WTC11 (cell line): ENCODE results near the gene TMEM120B.

Source experiments
- TF ChIP-seq, protein P1 (sequence below): fragments of 200-600 bp; IDR thresholded peaks from 2 replicates; pipeline ENCODE4 v1.8.0; 2022; ENCODE audit warnings: antibody characterized with exemption
- TF ChIP-seq, protein P2 (sequence below): sonication (generic); formaldehyde crosslinking; IDR thresholded peaks from 2 replicates; pipeline ENCODE4 v1.8.1; 2023; ENCODE audit warnings: mild to moderate bottlenecking, missing genetic modification reagents, moderate library complexity
- TF ChIP-seq, protein P3 (sequence below): fragments of 250-450 bp; sonication (Bioruptor Pico); IDR thresholded peaks from 2 replicates; pipeline ENCODE4 v1.9.0; 2021; ENCODE audit warnings: mild to moderate bottlenecking

DNA sequence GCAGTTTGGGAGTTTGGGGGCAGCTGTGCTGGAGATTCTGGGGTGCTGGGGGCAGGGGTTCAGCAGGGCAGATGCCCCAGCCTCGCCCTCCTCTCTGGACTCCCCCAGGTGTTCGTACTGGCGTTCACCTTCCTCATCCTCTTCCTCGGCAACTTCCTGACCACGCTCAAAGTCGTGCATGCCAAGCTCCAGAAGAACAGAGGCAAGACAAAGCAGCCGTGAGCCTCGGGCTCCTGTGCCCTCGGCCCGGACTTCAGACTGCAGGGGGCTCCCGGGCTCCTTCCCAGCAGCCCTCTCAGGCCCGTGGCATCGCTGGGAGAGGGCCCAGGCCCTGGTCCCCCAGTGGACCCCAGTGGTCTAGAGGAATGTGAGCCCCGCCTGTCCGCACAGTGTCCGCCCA lies 62.9 kb downstream of the TMEM120B start:
- TF ChIP-seq, protein P1, sequence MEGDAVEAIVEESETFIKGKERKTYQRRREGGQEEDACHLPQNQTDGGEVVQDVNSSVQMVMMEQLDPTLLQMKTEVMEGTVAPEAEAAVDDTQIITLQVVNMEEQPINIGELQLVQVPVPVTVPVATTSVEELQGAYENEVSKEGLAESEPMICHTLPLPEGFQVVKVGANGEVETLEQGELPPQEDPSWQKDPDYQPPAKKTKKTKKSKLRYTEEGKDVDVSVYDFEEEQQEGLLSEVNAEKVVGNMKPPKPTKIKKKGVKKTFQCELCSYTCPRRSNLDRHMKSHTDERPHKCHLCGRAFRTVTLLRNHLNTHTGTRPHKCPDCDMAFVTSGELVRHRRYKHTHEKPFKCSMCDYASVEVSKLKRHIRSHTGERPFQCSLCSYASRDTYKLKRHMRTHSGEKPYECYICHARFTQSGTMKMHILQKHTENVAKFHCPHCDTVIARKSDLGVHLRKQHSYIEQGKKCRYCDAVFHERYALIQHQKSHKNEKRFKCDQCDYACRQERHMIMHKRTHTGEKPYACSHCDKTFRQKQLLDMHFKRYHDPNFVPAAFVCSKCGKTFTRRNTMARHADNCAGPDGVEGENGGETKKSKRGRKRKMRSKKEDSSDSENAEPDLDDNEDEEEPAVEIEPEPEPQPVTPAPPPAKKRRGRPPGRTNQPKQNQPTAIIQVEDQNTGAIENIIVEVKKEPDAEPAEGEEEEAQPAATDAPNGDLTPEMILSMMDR, result no peak
- TF ChIP-seq, protein P2, sequence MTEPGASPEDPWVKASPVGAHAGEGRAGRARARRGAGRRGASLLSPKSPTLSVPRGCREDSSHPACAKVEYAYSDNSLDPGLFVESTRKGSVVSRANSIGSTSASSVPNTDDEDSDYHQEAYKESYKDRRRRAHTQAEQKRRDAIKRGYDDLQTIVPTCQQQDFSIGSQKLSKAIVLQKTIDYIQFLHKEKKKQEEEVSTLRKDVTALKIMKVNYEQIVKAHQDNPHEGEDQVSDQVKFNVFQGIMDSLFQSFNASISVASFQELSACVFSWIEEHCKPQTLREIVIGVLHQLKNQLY (CRISPR knock-in tag), result no peak
- TF ChIP-seq, protein P3, sequence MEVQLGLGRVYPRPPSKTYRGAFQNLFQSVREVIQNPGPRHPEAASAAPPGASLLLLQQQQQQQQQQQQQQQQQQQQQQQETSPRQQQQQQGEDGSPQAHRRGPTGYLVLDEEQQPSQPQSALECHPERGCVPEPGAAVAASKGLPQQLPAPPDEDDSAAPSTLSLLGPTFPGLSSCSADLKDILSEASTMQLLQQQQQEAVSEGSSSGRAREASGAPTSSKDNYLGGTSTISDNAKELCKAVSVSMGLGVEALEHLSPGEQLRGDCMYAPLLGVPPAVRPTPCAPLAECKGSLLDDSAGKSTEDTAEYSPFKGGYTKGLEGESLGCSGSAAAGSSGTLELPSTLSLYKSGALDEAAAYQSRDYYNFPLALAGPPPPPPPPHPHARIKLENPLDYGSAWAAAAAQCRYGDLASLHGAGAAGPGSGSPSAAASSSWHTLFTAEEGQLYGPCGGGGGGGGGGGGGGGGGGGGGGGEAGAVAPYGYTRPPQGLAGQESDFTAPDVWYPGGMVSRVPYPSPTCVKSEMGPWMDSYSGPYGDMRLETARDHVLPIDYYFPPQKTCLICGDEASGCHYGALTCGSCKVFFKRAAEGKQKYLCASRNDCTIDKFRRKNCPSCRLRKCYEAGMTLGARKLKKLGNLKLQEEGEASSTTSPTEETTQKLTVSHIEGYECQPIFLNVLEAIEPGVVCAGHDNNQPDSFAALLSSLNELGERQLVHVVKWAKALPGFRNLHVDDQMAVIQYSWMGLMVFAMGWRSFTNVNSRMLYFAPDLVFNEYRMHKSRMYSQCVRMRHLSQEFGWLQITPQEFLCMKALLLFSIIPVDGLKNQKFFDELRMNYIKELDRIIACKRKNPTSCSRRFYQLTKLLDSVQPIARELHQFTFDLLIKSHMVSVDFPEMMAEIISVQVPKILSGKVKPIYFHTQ (CRISPR knock-in tag), result no peak
